ENCODE results near the gene GRAP2.

GRAP2 gene

DNA sequence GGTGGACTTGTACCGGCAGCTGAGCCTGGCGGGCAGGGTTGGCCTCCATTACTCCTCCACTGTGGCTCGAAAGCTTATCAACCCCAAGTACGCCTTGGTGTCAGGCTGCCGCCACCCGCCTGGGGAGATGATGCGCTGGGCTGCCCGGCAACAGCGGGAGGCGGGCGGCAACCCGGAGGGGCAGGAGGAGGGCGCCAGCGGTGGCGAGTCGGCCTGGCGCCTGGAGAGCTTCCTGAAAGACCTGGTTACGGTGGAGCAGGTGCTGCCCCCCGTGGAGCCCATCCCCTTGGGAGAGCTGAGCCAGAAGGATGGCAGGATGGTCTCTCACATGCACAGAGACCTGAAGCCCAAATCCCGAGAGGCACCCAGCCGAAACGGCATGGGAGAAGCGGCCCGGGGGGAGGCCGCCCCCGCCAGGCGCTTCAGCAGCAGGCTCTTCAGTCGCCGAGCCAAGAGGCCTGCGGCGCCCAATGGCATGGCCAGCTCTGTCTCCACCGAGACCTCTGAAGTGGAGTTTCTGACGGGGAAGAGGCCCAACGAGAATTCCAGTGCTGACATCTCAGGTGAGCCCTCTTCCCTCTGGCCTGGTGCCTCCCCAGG, 120.6 kb downstream of the GRAP2 start:
- DNase-seq, result peak; percentile 83 to 85

DNA sequence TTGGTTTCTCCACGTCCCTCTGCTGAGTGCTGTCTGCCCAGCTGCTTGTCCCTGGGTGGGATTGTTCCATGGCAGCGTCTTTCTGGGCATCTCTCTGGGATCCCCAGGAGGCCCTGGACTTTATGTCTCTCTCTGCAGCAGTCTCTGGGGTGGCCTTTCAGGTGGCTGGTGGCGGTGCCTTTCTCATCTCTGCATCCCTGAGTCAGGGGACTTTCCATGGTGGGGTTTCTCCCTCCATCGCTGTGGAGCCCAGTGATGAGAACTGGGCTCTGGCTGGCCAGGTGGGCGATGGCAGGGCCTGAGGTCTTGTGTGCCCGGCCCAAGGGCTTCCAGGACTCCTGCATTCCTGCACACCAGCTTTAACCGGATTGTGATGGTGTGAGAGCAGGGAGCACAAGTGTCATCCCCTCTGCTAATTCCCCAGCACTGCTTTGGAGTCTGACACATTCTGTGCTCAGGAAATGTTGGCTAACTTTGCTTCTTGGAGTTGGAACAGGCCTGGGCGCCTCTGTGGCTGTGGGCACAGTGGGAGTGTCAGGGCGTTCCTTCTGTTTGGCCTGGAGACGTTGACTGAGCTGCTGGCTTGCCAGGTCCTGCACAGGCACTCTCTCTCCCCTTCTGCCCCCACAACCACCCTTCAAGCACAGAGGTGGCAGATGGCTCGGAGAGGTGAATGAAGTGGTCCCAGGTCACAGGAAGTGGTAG, 121.8 kb downstream of the GRAP2 start:
- DNase-seq, result no peak
